HEK293 (cell line): ENCODE data around the gene PLB1.
A peak's percentile ranks its signal among the peaks of the same experiment; 100 is the strongest.

Experiments used
- ATF2 ChIP-seq: fragments of 450-650 bp; formaldehyde crosslinking; IDR thresholded peaks from 2 replicates; pipeline ENCODE4 v1.5.1; 2016; ENCODE audit warnings: missing biosample characterization, missing genetic modification characterization, low read depth
- IKZF3 ChIP-seq: fragments of 450-650 bp; IDR thresholded peaks from 2 replicates; pipeline ENCODE4 v1.5.0; 2018; ENCODE audit warnings: missing biosample characterization, mild to moderate bottlenecking, missing genetic modification characterization, moderate library complexity
- PRDM1 ChIP-seq: fragments of 450-650 bp; formaldehyde crosslinking; IDR thresholded peaks from 2 replicates; pipeline ENCODE4; 2016; ENCODE audit warnings: missing biosample characterization, missing genetic modification characterization
- PRDM2 ChIP-seq: fragments of 450-650 bp; formaldehyde crosslinking; IDR thresholded peaks from 2 replicates; pipeline ENCODE4 v1.5.1; 2016; ENCODE audit warnings: missing biosample characterization, missing genetic modification characterization, borderline replicate concordance
- SCRT2 ChIP-seq: fragments of 450-650 bp; formaldehyde crosslinking; IDR thresholded peaks from 2 replicates; pipeline ENCODE4 v1.5.1; 2016; ENCODE audit warnings: missing biosample characterization, missing genetic modification characterization
- TCF7L2 ChIP-seq: IDR thresholded peaks from 2 replicates; pipeline ENCODE4 v1.6.1; 2011; ENCODE audit warnings: low read depth, mild to moderate bottlenecking, inconsistent platforms, low read length, moderate library complexity, borderline replicate concordance
- ZNF112 ChIP-seq: fragments of 450-650 bp; formaldehyde crosslinking; IDR thresholded peaks from 2 replicates; pipeline ENCODE4 v1.5.0; 2017; ENCODE audit warnings: missing biosample characterization, missing genetic modification characterization
- ZNF140 ChIP-seq: fragments of 450-650 bp; formaldehyde crosslinking; IDR thresholded peaks from 2 replicates; pipeline ENCODE4 v1.5.1; 2016; ENCODE audit warnings: missing biosample characterization, missing genetic modification characterization
- ZNF202 ChIP-seq: fragments of 450-650 bp; formaldehyde crosslinking; IDR thresholded peaks from 2 replicates; pipeline ENCODE4 v1.5.1; 2016; ENCODE audit warnings: missing biosample characterization, missing genetic modification characterization, borderline replicate concordance
- ZNF302 ChIP-seq: fragments of 450-650 bp; formaldehyde crosslinking; IDR thresholded peaks from 2 replicates; pipeline ENCODE4 v1.5.1; 2016; ENCODE audit warnings: missing biosample characterization, missing genetic modification characterization, low read depth
- ZNF311 ChIP-seq: fragments of 450-650 bp; formaldehyde crosslinking; IDR thresholded peaks from 2 replicates; pipeline ENCODE4 v1.5.1; 2017; ENCODE audit warnings: missing biosample characterization, missing genetic modification characterization, borderline replicate concordance
- ZNF350 ChIP-seq: fragments of 450-650 bp; formaldehyde crosslinking; IDR thresholded peaks from 2 replicates; pipeline ENCODE4 v1.5.0; 2017; ENCODE audit warnings: missing biosample characterization, mild to moderate bottlenecking, missing genetic modification characterization
- ZNF501 ChIP-seq: fragments of 450-650 bp; formaldehyde crosslinking; IDR thresholded peaks from 2 replicates; pipeline ENCODE4 v1.5.1; 2016; ENCODE audit warnings: missing biosample characterization, missing genetic modification characterization
- ZNF785 ChIP-seq: fragments of 450-650 bp; formaldehyde crosslinking; IDR thresholded peaks from 2 replicates; pipeline ENCODE4 v1.5.1; 2016; ENCODE audit warnings: missing biosample characterization, missing genetic modification characterization
- TF ChIP-seq, protein P1 (sequence below): fragments of 450-650 bp; formaldehyde crosslinking; IDR thresholded peaks from 2 replicates; pipeline ENCODE4 v1.5.1; 2017; ENCODE audit warnings: missing biosample characterization, missing genetic modification characterization
- TF ChIP-seq, protein P2 (sequence below): fragments of 450-650 bp; formaldehyde crosslinking; IDR thresholded peaks from 2 replicates; pipeline ENCODE4 v1.5.1; 2016; ENCODE audit warnings: missing biosample characterization, missing genetic modification characterization, borderline replicate concordance

Gene PLB1

GRCh38 chr2:28621172-28622100 lies 125.6 kb downstream of the PLB1 start (continued):
- TF ChIP-seq ZNF311 (tag by site-specific recombination) (no peak), ZNF302 (tag by site-specific recombination) (no peak), ZNF785 (tag by site-specific recombination) (no peak), TCF7L2 (no peak), ATF2 (tag by site-specific recombination) (no peak), ZNF202 (tag by site-specific recombination) (no peak), ZNF140 (tag by site-specific recombination) (no peak), PRDM1 (tag by site-specific recombination) (peak; percentile 40), ZNF112 (tag by site-specific recombination) (no peak), ZNF501 (tag by site-specific recombination) (no peak), SCRT2 (tag by site-specific recombination) (no peak), PRDM2 (tag by site-specific recombination) (no peak), IKZF3 (tag by site-specific recombination) (no peak), ZNF350 (no peak)
- TF ChIP-seq, protein P1, sequence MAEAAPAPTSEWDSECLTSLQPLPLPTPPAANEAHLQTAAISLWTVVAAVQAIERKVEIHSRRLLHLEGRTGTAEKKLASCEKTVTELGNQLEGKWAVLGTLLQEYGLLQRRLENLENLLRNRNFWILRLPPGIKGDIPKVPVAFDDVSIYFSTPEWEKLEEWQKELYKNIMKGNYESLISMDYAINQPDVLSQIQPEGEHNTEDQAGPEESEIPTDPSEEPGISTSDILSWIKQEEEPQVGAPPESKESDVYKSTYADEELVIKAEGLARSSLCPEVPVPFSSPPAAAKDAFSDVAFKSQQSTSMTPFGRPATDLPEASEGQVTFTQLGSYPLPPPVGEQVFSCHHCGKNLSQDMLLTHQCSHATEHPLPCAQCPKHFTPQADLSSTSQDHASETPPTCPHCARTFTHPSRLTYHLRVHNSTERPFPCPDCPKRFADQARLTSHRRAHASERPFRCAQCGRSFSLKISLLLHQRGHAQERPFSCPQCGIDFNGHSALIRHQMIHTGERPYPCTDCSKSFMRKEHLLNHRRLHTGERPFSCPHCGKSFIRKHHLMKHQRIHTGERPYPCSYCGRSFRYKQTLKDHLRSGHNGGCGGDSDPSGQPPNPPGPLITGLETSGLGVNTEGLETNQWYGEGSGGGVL: no peak
- TF ChIP-seq, protein P2, sequence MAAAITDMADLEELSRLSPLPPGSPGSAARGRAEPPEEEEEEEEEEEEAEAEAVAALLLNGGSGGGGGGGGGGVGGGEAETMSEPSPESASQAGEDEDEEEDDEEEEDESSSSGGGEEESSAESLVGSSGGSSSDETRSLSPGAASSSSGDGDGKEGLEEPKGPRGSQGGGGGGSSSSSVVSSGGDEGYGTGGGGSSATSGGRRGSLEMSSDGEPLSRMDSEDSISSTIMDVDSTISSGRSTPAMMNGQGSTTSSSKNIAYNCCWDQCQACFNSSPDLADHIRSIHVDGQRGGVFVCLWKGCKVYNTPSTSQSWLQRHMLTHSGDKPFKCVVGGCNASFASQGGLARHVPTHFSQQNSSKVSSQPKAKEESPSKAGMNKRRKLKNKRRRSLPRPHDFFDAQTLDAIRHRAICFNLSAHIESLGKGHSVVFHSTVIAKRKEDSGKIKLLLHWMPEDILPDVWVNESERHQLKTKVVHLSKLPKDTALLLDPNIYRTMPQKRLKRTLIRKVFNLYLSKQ (tag by site-specific recombination): no peak
